WTC11 (cell line): ENCODE data around the gene FANCC.

Experiments
- AFF4 ChIP-seq: sonication (generic); formaldehyde crosslinking; IDR thresholded peaks from 2 replicates; pipeline ENCODE4 v1.8.1; 2023; ENCODE audit warnings: mild to moderate bottlenecking, missing genetic modification reagents, borderline replicate concordance
- CTCF ChIP-seq: fragments of 200-600 bp; IDR thresholded peaks from 2 replicates; pipeline ENCODE4 v1.8.0; 2022; ENCODE audit warnings: antibody characterized with exemption
- EMX1 ChIP-seq: fragments of 250-450 bp; sonication (Bioruptor Pico); IDR thresholded peaks from 2 replicates; pipeline ENCODE4 v1.8.0; 2021; ENCODE audit warnings: mild to moderate bottlenecking
- FOXK1 ChIP-seq: sonication (generic); formaldehyde crosslinking; IDR thresholded peaks from 2 replicates; pipeline ENCODE4 v1.8.0; 2022; ENCODE audit warnings: mild to moderate bottlenecking, moderate library complexity, missing genetic modification reagents
- HMGA2 ChIP-seq: fragments of 250-450 bp; sonication (Bioruptor Pico); IDR thresholded peaks from 2 replicates; pipeline ENCODE4 v1.4.0; 2021; ENCODE audit warnings: mild to moderate bottlenecking, moderate library complexity
- MAX ChIP-seq: sonication (generic); formaldehyde crosslinking; IDR thresholded peaks from 2 replicates; pipeline ENCODE4 v1.8.0; 2022; ENCODE audit warnings: mild to moderate bottlenecking, missing genetic modification reagents
- NR2C2 ChIP-seq: sonication (generic); formaldehyde crosslinking; IDR thresholded peaks from 2 replicates; pipeline ENCODE4 v1.8.0; 2022; ENCODE audit warnings: mild to moderate bottlenecking, missing genetic modification reagents
- SP1 ChIP-seq: sonication (generic); formaldehyde crosslinking; conservative IDR thresholded peaks from 2 replicates; pipeline ENCODE4 v1.8.1; 2022; ENCODE audit warnings: missing genetic modification reagents
- USF2 ChIP-seq: sonication (generic); formaldehyde crosslinking; IDR thresholded peaks from 2 replicates; pipeline ENCODE4 v1.8.1; 2023; ENCODE audit warnings: mild to moderate bottlenecking, missing genetic modification reagents, moderate library complexity
- ZNF121 ChIP-seq: sonication (generic); formaldehyde crosslinking; IDR thresholded peaks from 2 replicates; pipeline ENCODE4 v1.8.0; 2023; ENCODE audit warnings: missing genetic modification reagents

- no peak for TF ChIP-seq CTCF
- TF ChIP-seq FOXK1 (CRISPR knock-in tag): no peak
- no peak for TF ChIP-seq SP1
- no peak for TF ChIP-seq NR2C2 (CRISPR knock-in tag)
- TF ChIP-seq EMX1 (CRISPR knock-in tag): no peak
- no peak for TF ChIP-seq MAX (CRISPR knock-in tag)
- no peak for TF ChIP-seq USF2 (CRISPR knock-in tag)
- no peak for TF ChIP-seq ZNF121
- no peak for TF ChIP-seq HMGA2
- TF ChIP-seq AFF4 (CRISPR knock-in tag): no peak
These were observed 91.8 kb downstream of the FANCC start for GRCh38 chr9:95225726-95226106.
